Activated CD4-positive, alpha-beta T cell treated with anti-CD3 and anti-CD28 coated beads, Interleukin-2, amount 10 ng/mL, durations not matched to agents 7 days and 5 days (primary cell): Measurements from ENCODE around the gene ULK1. TPM values are rescaled to one million over a fixed set of nuclear protein-coding genes. Genes with fewer than 3 reads are reported as not detected.

Experiments used
- CTCF ChIA-PET: fragments of 350-600 bp; sonication (Branson Sonifier 250); formaldehyde crosslinking; loops from one replicate; lab custom pipeline; 2021; ENCODE audit warnings: antibody characterized with exemption; lab: Charles Lee
- POLR2A ChIA-PET: fragments of 350-600 bp; sonication (Branson Sonifier 250); formaldehyde crosslinking; loops from one replicate; lab custom pipeline; 2021; ENCODE audit warnings: antibody characterized with exemption; lab: Charles Lee
- DNase-seq: peaks from one replicate; pipeline ENCODE4 v3.0.0-alpha.2; 2020
- H3K27ac Mint-ChIP-seq: one replicate; pipeline ENCODE4 v1.8.0; 2021; ENCODE audit warnings: mild to moderate bottlenecking, moderate library complexity, mixed read lengths
- H3K27me3 Mint-ChIP-seq: one replicate; pipeline ENCODE4 v1.8.0; 2021; ENCODE audit warnings: mixed read lengths
- H3K36me3 Mint-ChIP-seq: one replicate; pipeline ENCODE4 v1.8.0; 2021; ENCODE audit warnings: low read depth, mixed read lengths
- H3K4me1 Mint-ChIP-seq: one replicate; pipeline ENCODE4 v1.8.0; 2021; ENCODE audit warnings: mixed read lengths
- H3K4me3 Mint-ChIP-seq: one replicate; pipeline ENCODE4 v1.8.0; 2021; ENCODE audit warnings: mild to moderate bottlenecking, moderate library complexity, mixed read lengths
- H3K9me3 Mint-ChIP-seq: one replicate; pipeline ENCODE4 v1.8.0; 2021; ENCODE audit warnings: mixed read lengths
- total RNA-seq, 2 experiments: library from RNA; stranded (reverse); gene quantifications; one replicate each; pipeline ENCODE4 v1.2.3, GENCODE V29; 2021

ULK1 gene
- total RNA-seq, 2 experiments from 2014 or later = 28.1 to 36.1 TPM

DNA sequence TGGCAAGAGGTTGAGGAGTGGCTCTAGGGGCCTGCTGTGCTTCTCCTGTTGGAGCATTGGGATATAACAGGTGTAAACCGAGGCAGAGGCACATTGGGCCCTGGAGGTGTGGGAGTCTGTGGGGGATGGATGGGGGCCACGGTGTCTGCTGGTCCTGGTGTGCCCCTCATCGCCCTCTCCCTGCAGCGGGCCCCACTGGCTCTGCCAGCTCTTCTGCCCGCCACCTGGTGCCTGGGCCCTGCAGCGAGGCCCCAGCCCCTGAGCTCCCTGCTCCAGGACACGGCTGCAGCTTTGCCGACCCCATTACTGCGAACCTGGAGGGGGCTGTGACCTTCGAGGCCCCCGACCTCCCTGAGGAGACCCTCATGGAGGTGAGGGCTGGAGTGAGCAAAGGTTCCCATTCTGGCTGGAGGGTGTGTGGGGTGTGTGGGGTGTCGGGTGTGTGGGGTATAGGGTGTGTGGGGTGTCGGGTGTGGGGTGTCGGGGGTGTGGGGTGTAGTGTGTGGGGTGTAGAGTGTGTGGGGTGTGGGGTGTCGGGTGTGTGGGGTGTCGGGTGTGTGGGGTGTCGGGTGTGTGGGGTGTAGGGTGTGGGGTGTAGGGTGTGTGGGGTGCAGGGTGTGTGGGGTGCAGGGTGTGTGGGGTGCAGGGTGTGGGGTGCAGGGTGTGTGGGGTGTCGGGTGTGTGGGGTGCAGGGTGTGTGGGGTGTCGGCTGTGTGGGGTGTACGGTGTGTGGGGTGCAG is 24.1 kb downstream of the ULK1 start:
- ChIA-PET POLR2A (no interaction called here), CTCF (no interaction called here)
- DNase-seq = no peak
- no peaks in the 10 kb centered on the region for H3K27me3 Mint-ChIP-seq
- H3K36me3 Mint-ChIP-seq = no peaks in the 10 kb centered on the region
- H3K9me3 Mint-ChIP-seq = no peaks in the 10 kb centered on the region
- H3K4me1 Mint-ChIP-seq = no peaks in the 10 kb centered on the region
- H3K27ac Mint-ChIP-seq = no peak overlapping the region
- no peak overlapping the region for H3K4me3 Mint-ChIP-seq

DNA sequence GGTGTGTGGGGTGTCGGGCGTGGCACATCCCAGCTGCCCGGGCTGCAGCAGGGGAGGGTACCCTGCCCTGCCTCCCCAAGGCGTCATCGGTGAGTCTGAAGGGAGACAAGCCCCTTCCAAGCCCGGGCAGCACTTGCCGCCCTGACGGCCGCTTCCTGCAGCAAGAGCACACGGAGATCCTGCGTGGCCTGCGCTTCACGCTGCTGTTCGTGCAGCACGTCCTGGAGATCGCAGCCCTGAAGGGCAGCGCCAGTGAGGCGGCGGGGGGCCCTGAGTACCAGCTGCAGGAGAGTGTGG is 24.6 kb downstream of the ULK1 start:
- POLR2A ChIA-PET = no interaction called here
- H3K27ac Mint-ChIP-seq = no peak overlapping the region

DNA sequence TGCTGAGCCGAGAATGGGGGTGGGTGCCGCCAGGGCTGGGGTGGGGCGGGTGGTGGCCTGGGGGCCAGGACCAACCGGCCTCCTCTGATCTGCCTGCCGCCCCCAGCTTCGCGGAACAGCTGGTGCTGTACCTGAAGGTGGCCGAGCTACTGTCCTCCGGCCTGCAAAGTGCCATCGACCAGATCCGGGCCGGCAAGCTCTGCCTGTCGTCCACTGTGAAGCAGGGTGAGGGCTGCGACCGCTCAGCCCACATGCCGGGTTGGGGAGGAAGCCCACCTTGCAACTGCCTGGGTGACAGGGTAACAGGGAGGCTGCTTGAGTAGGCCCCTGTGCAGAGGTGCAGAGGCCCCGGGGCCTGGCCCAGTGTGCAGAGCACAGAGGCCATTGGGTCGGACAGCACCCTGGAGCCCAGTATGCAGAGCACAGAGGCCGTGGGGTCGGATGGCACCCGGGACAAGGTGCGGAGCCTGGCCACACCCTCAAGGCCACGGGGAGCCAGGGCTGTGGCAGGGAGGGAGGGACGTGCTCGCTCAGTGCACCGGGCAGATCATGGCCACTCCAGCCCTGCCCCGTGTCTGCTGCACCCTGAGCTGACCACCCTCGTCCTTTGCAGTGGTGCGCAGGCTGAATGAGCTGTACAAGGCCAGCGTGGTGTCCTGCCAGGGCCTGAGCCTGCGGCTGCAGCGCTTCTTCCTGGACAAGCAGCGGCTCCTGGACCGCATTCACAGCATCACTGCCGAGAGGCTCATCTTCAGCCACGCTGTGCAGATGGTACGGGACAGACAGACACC is 25.1 kb downstream of the ULK1 start:
- Mint-ChIP-seq H3K4me3 (no peak overlapping the region), H3K27me3 (no peaks in the 10 kb centered on the region), H3K9me3 (no peaks in the 10 kb centered on the region), H3K27ac (no peak overlapping the region), H3K4me1 (peaks cover 4% of the 10 kb centered on the region), H3K36me3 (no peaks in the 10 kb centered on the region)
- ChIA-PET CTCF (no interaction called here), POLR2A (no interaction called here)
- no peak for DNase-seq

More for the DNA sequence above, 24.6 kb downstream of the ULK1 start:
- Mint-ChIP-seq H3K27me3 (no peaks in the 10 kb centered on the region), H3K9me3 (no peaks in the 10 kb centered on the region), H3K36me3 (no peaks in the 10 kb centered on the region), H3K4me1 (no peaks in the 10 kb centered on the region), H3K4me3 (no peak overlapping the region)
- no peak for DNase-seq
- CTCF ChIA-PET = no interaction called here

DNA sequence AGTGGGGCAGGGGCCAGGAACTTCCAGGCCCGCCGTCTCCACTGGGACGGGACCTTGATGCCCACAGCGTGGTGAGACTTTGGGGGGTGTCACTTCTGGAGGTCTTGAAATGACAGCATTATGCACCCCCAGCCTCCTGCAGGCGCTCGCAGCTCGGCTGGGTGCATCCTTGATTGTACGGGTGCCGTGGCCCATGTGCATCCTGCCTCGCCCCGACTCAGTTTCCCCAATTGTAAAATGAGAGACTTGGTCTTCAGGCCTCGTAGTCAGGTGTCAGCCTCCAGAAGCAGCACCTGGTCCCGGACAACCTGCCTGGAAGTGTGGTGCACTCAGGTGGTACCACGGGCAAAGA is 25.7 kb downstream of the ULK1 start:
- ChIA-PET CTCF (interaction anchor here (1.5 kb wide), 1 partner anchor 10 kb away, joined by 5 read pairs; no protein-coding TSS in a partner anchor), POLR2A (no interaction called here)
- Mint-ChIP-seq H3K27me3 (no peaks in the 10 kb centered on the region), H3K4me3 (no peak overlapping the region), H3K9me3 (no peaks in the 10 kb centered on the region), H3K4me1 (peaks cover 10% of the 10 kb centered on the region), H3K27ac (no peak overlapping the region), H3K36me3 (no peaks in the 10 kb centered on the region)
- DNase-seq = no peak

DNA sequence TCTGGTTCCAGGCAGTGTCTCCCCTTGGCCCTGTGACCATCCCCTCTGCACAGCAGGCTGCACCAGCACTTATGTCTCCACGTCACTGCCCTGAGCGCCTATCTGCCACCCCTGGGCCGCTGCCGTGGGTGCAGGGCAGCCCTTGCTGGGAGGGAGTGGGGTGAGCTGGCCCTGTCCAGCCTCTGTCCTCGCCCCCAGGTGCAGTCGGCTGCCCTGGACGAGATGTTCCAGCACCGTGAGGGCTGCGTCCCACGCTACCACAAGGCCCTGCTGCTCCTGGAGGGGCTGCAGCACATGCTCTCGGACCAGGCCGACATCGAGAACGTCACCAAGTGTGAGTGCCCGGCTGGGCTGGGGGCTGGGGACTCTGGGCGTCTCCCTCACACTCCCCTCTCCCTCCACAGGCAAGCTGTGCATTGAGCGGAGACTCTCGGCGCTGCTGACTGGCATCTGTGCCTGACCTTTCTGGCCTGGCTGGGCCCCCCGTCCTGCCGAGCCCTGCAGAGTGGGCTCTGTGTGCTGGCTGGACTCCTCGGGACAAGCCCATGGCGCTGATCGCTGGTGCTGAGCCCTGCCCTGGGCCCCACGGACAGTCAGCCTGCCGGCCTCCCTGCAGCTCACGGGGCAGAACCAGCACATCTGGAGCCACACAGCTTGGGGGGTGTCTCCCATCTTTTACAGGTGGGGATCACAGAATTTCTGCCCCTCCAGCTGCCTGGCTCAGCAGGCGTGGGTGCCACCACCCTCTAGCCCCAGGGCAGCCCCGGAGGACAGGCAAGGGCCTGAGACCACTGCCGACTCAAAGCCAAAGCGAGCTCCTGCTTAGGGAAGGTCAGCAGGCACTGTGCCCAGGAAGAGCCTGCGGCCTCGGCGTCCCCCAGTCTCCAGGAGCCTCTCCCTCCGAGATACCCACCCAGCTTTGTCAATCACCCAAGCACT is 26.7 kb downstream of the ULK1 start:
- Mint-ChIP-seq H3K36me3 (no peaks in the 10 kb centered on the region), H3K4me1 (peaks cover 10% of the 10 kb centered on the region), H3K9me3 (no peaks in the 10 kb centered on the region), H3K27ac (no peak overlapping the region), H3K4me3 (no peak overlapping the region), H3K27me3 (no peaks in the 10 kb centered on the region)
- DNase-seq = no peak
- ChIA-PET CTCF (interaction anchor here (1.5 kb wide), 1 partner anchor 9 kb away, joined by 5 read pairs; no protein-coding TSS in a partner anchor), POLR2A (no interaction called here)

DNA sequence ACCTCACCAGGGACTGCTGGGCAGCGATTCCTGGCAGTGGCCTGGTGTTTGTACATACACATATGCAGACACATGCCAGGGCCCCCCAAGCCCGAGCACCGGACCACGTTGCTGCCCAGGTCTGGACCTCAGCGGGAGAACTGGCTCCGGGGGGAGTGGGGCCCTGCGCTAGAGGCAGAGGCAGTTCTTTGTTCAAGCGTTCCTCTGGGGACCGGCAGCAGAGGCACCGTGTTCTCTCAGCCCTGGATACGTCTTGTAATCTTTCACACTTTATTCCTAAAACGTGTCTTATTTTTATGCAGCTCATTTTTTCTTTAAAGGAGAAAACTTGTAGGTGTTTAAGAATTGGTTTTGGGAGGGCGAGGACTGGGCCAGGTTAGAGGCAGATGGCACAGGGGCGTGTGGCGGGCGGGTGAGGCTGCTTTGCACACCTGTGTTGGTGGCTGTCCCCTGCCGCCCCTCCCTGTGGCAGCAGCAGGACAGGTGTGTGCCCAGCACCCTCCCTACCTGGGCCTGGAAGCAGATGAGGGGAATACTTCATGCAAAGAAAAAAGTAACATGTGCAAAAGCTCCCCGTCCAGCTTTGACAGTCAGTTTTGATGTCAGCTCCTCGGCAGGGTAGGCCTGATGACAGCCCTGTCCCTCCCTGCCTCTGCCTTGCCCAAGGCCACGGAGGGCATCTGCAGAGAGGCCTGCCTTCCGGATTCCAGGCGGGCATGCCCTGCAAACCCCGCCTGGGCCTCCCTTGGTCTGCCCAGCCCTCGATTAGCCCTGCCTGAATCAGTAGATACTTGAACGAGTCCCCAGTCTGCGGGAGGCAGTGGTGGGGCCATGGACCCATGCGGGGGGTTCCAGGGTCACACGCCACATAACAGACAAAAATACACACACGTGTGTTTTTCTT is 27.7 kb downstream of the ULK1 start:
- POLR2A ChIA-PET = no interaction called here
- H3K4me3 Mint-ChIP-seq = no peak overlapping the region
- H3K27ac Mint-ChIP-seq = no peak overlapping the region

DNA sequence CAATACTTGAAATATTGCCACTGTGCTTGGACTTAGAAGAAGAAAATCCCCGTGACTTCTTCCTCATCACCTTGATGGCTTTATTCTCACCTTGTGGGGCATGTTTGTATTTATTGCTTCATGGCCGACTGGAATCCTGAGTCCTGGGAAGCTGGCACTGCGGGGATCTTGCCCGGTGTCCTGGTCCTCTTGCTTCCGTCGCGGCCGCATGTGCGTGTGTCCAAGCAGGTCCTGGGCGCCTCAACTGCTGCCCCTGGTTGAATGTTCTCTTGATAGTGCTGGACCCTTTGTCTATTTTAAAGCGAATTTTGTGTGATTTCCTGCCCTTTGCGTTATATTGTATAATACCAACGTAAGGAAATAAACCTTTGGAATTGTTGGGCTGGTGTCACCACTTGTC is 28.4 kb downstream of the ULK1 start:
- Mint-ChIP-seq H3K4me1 (peaks cover 13% of the 10 kb centered on the region), H3K27me3 (no peaks in the 10 kb centered on the region), H3K9me3 (no peaks in the 10 kb centered on the region), H3K36me3 (no peaks in the 10 kb centered on the region), H3K4me3 (no peak overlapping the region), H3K27ac (no peak overlapping the region)
- POLR2A ChIA-PET = no interaction called here
- DNase-seq = no peak
- CTCF ChIA-PET = no interaction called here

More for the DNA sequence above, 27.7 kb downstream of the ULK1 start:
- CTCF ChIA-PET = no interaction called here
- H3K4me1 Mint-ChIP-seq = peaks cover 10% of the 10 kb centered on the region
- H3K27me3 Mint-ChIP-seq = no peaks in the 10 kb centered on the region
- no peaks in the 10 kb centered on the region for H3K36me3 Mint-ChIP-seq
- DNase-seq = no peak
- no peaks in the 10 kb centered on the region for H3K9me3 Mint-ChIP-seq

DNA sequence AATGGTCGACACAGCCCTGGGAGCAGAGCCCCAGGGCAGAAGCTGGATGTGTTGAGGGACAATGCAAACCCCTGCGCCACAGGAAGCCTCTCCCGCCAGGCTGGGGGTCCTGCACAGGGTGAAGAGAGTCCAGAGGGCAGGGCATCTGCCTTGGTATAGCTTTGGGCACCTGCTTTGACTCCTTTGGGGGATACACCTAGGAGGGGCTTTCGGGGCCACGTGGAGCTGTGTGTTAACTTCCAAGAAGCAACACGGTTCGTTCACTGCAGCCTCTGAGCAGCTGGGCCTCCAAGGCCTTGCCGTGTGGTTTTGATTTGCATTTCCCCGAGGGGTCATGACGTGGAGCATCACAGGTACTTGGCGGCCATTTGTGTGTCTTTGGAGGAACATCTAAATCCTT is 28.8 kb downstream of the ULK1 start:
- Mint-ChIP-seq H3K27me3 (no peaks in the 10 kb centered on the region), H3K4me1 (peaks cover 17% of the 10 kb centered on the region), H3K27ac (no peak overlapping the region), H3K4me3 (no peak overlapping the region), H3K36me3 (no peaks in the 10 kb centered on the region), H3K9me3 (no peaks in the 10 kb centered on the region)
- no peak for DNase-seq
- ChIA-PET CTCF (no interaction called here), POLR2A (interaction anchor here (0.6 kb wide), 1 partner anchor 567 kb away, joined by 3 read pairs; no protein-coding TSS in a partner anchor)

DNA sequence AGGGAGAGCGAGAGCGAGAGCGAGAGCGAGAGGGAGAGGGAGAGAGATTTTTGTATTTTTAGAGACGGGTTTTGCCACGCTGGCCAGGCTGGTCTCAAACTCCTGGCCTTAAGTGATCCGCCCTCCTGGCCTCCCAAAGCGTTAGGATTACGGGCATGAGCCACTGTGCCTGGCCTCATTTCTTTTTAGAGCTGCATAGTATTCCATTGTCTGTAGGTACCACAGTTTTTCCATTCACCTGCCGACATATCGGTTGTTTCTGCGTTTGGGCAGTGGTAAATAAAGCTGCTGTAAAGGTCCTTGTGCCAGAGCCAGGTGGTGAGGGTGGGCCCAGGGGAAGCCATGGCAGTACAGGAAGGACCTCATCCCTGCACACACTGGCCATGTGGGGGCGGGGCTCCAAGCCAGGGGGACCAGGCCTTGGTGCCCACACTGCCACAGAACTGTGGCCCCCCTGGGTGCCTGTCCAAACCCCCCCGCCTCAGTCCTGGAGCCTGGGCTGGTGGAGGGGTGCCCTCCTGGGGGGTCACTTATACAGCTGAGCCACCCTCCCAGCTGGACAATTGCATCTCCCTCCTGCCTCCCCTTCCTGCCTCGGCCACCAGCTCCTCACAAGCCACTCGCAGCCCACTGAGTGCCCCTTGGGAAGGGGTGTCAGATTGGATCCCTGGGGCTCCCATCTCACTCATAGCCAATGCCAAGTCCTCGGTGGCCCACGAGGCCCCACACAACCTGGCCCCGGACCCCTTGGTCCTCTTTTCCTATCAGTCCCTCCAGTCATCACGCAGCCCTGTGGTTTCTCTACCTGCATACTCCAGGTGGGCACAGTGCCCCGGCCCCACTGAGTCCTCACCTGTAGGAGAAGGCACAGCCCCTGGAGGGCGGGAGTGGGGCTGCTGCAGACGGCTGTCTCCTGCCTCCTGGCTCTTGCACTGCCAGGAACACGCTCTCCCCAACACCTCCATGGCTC is 33.0 kb downstream of the ULK1 start:
- H3K36me3 Mint-ChIP-seq = peaks cover 14% of the 10 kb centered on the region
- DNase-seq = no peak
- no peaks in the 10 kb centered on the region for H3K9me3 Mint-ChIP-seq
- no peaks in the 10 kb centered on the region for H3K27me3 Mint-ChIP-seq
- CTCF ChIA-PET = interaction anchor here (0.6 to 1.7 kb wide), 4 partner anchors 11 to 218 kb away, joined by 3 to 4 read pairs (median 3); no protein-coding TSS in a partner anchor
- H3K4me1 Mint-ChIP-seq = peaks cover 33% of the 10 kb centered on the region
- POLR2A ChIA-PET = no interaction called here
- H3K27ac Mint-ChIP-seq = peak overlapping the region; percentile 95
- peak overlapping the region; percentile 78 for H3K4me3 Mint-ChIP-seq

DNA sequence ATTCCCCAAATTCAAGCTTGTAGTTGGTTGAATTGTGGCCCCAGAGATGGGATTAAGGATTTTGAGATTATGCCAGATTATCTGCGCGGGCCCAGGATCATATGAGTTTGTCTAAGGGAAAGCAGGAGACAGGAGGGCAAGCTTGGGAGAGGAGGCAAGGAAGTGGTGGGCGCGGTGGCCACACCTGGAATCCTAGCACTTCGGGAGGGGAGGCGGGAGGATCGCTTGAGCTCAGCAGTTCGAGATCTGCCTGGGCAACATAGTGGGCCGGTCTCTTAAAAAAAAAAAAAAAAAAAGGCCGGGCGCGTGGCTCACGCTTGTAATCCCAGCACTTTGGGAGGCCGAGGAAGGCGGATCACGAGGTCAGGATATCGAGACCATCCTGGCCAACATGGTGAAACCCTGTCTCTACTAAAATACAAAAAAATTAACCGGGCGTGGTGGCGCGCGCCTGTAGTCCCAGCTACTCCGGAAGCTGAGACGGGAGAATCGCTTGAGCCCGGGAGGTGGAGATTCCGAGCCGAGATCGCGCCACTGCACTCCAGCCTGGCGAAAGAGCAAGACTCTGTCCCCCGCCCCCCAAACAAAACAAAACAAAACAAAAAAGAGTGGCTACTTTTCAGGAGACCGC is 33.8 kb downstream of the ULK1 start:
- Mint-ChIP-seq H3K36me3 (peaks cover 19% of the 10 kb centered on the region), H3K27ac (peak overlapping the region; percentile 95), H3K4me3 (peak overlapping the region; percentile 78), H3K9me3 (no peaks in the 10 kb centered on the region), H3K4me1 (peaks cover 33% of the 10 kb centered on the region), H3K27me3 (no peaks in the 10 kb centered on the region)
- ChIA-PET CTCF (interaction anchor here (0.6 to 1.7 kb wide), 5 partner anchors 12 to 219 kb away, joined by 3 to 4 read pairs (median 3); no protein-coding TSS in a partner anchor), POLR2A (no interaction called here)
- no peak for DNase-seq
